ENCODE data around the gene PTPRU. TPM values are rescaled to one million over a fixed set of nuclear protein-coding genes. Genes with fewer than 3 reads are reported as not detected.
"Not testable (repeated sequence)": the region's sequence is repeated elsewhere in the genome, so short reads cannot be mapped to it uniquely, and the experiment has no call there.

Gene PTPRU
- total RNA-seq, 1 experiment from 2014 or later: 14.1 TPM

DNA sequence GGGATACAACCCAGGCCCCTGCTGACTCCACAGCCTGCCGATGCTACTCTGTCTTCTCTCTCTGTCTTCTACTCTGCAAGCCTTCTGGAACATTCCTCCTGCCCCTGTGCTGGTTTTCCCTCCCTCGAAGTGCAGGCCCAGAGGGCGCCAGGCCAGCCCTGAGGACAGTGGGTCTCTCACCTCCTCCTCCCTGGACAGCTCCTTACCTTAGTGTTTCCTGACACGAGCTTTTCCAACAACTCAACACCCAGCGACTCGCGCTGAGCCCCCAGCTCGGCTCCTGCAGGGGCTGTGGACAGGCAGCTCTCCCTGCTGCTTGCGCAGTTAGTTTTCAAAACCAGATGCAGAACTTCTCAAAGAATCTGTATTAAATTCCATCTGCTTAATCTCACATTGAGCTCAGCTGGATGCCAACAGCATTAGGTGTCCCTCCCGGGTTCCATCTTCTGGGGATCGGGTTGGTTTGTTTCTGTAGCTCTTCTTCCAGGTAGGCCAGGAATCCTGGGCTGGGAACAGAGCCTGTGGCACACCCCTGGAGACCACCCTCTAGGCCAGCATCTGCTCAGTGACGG is 54.2 kb downstream of the PTPRU start:
- DNase-seq (ENCODE audit: low read depth): no peak

DNA sequence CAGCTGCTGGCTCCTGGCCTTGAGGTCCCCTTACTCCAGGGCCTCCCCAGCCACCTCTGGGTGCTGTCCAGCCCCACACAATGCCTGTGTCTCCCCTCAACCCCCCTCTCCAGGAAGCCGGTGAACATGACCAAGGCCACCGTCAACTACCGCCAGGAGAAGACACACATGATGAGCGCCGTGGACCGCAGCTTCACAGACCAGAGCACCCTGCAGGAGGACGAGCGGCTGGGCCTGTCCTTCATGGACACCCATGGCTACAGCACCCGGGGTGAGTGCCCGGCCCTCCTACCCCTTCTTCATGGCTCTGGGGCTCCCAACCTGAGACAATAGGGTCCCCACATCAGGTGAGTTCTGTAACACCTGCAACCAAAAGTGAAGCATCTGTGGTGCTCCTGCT is 55.4 kb downstream of the PTPRU start:
- no peak for DNase-seq (ENCODE audit: low read depth)

DNA sequence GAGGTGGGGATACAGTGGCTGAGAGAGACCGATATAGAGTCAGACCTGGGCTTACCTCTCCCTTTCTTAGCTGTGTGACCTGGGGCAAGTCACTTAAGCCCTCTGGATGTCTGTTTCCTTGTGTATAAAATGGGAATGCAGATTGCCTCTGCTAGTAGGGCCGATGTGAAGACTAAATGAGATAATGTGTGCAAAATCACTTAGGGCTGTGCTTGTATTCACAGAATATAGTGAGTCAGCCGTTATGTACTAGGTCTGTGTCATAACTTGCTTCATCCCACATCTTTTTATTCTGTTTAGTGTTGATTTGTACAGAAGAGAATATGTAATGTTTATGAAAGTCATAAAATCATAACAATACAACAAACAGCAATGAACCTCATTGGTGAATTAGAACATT is 56.0 kb downstream of the PTPRU start:
- DNase-seq (ENCODE audit: low read depth): no peak

DNA sequence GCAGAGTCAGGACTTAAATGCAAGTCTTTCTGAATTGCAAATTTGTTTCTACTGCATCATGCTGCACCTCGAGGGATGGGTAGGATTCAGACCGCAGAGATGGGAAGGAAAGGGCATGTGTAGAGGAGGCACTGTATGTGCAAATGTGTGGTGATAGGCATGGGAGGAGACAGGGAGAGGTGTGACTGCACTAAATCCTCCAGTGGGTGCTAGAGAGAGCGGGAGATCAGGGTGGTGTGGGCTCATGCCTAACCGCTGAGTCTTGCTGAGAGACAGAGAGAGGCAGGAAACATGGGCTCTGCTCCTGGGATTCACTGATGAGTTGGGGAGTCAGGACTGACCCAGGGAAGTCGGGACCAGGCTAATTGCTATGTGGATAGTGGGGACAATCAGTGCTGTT is 61.1 kb downstream of the PTPRU start:
- no peak for DNase-seq (ENCODE audit: low read depth)

DNA sequence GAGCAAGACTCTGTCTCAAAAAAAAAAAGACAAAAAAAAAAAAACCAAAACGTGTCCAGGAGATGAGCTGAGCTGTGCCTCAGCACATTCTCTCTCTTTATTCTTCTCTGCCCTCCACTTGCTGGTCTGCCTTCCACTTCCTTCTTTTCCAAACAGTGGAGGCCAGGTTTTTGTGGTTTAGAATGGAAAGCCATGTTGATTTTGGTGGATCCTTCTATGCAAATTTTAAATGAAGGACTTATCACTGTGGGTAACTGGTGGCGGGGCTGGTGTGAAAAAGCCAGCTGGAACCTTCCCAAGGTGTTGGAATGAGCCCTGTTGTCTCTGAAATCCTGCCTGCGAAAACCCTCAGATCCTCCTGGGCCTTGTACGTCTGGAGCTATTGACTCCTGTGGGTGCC is 61.9 kb downstream of the PTPRU start:
- DNase-seq (ENCODE audit: low read depth): no peak

DNA sequence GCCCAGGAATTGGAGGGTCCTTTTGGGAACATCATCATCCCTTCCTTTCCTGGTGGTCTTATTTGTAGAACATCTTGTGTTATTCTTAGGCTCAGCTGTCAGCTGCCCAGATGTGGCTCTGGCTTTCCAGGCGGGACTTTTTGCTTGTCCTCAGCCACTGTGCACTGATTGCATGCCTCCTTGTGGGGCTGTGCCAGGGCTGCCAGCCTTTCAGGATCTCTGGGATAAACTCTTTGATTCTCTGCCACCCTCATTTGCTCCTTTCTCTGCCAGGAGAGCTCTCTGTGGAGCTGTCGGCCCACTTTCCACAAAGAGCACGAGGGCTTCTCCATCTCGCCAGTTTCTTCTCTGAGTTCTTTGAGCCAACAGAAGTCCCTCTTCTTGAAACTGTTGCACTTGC is 63.1 kb downstream of the PTPRU start:
- DNase-seq (ENCODE audit: low read depth): no peak

DNA sequence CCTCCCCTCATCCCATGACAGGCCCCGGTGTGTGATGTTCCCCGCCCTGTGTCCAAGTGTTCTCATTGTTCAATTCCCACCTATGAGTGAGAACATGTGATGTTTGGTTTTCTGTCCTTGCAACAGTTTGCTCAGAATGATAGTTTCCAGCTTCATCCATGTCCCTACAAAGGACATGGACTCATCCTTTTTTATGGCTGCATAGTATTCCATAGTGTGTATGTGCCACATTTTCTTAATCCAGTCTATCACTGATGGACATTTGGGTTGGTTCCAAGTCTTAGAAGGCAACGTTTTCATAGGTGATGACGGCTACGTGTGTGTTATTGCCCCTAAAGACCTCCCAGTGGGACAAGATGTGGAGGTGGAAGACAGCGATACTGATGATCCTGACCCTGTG is 65.4 kb downstream of the PTPRU start:
- not testable (repeated sequence) for DNase-seq (ENCODE audit: low read depth)

DNA sequence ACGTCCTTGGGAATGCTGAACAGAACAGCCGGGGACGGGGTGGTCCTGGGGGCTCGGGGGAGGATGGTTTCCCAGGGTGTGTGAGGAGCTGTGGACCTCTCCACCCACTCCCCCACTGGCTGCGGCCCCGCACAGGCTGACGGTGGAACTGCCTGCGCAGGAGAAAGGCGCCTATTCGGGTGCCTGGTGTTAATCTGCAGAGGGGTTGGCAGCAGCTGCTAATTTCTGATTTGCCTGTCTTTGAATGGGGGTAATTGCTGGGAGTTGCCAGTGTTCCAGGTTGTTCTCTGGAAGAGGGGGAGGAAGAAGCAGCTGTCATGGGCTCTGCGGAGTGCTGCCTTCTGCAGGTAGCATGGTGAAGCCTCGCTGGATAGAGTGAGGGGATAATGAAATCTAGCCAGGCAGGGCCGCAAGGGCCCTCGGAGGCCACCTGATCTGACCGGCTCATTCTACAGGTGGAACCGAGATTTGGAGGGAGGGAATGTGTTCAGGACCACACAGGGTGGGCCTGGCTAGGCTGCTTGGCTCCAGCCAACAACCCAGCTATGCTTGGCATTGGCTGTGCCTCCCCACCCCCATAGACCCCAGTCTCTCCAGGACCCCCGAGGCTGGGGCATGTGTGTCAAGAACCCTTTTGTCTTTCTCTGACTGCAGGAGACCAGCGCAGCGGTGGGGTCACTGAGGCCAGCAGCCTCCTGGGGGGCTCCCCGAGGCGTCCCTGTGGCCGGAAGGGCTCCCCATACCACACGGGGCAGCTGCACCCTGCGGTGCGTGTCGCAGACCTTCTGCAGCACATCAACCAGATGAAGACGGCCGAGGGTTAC is 67.1 kb downstream of the PTPRU start:
- no peak for DNase-seq (ENCODE audit: low read depth)

DNA sequence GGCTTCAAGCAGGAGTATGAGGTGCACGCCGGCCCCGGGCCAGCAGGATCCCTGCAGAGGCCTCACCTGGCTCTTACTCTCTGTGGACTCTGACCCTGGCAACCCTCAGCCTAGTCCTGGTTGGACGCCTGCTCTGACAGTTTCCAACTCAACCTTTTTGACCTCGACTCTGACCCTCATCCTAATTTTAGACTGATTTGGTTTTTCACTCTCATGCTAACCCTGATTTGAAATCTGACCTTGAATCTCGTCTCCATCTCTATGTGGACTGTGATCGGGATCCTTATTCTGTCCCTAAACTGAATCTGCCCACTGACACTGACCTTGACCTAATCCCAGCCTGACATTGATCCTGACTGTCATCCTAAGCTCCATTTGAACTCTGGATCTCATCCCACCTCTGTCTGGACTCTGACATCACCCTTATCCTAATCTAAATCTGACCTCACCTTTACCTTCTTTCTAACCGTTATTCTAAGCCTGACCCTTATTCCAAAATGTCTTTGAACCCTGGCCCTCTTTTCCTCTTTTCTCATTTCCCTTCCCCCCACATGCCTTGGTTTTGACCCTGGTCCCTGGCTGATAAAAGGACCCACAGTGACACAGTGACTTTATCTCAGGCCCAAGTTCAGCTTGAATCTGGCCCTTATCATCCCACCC is 67.8 kb downstream of the PTPRU start:
- no peak for DNase-seq (ENCODE audit: low read depth)

DNA sequence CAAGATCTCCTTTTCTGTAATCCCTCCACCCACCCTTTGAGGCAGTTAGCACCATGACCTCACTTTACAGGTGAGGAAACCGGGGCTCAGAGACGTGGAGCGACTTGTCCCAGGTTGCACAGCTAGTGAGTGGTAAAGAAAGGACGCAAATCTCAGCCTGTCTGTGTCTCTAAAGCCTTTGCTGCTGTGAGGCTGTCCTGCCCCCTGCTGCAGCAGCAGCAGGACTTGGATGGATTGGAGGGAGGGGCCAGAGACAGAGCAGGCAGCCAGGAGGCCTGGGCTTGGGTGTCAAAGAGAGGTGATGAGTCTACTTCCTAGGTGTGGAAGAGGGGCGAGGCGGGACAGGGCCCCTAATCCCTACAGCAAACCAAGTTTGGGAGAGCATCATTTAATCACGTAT is 69.6 kb downstream of the PTPRU start:
- no peak for DNase-seq (ENCODE audit: low read depth)

DNA sequence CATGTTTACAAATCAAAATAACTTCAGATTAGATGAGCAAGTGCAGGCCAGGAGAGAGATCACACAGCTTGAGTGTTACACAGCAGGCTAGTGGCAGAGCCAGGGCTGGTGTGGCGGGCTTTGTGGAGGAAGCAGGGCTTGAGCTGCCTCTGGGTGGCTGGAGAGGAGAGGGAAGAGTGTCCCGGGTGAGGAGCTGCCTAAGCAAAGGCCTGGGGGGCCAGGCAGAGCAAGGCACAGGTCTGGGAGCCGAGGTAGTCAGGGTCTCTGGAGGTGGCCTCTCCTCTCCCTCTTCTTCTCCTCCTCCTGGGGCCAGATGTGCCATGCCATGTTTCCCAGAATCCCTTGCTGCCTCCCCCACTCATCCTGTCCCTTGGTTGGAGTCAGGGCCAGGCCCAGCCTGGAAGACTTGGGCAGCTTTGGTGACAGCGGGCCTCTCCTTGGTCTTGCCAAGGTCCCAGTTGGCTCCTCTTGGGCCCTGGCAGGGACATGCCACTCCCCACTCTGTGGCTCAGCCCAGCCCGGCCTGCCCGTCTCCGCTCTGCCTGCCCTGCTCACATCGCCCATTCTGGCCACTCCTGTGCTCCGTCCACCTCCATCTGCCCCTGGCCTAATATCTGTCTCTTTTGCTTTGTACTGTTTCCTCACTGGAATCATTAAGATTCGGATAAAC is 70.3 kb downstream of the PTPRU start:
- DNase-seq (ENCODE audit: low read depth): no peak

DNA sequence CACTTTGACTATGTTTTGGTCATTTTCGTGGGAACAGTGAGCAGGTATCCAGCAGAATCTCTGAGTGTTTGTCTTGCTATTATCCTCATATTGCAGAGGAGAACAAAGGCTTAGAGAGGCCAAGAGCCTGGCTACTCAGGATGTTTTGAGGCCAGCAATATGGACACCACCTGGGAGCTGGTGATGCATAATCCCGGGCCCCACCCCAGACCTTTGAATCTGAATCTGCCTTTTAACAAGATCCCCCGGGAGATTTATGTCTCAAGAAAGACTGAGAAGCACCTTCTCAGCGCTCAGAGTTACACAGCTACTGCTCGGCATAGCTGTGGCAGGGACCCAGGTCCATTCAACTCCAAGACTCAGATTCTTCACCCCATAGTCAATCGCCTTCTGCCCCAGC is 72.8 kb downstream of the PTPRU start:
- DNase-seq (ENCODE audit: low read depth): no peak

DNA sequence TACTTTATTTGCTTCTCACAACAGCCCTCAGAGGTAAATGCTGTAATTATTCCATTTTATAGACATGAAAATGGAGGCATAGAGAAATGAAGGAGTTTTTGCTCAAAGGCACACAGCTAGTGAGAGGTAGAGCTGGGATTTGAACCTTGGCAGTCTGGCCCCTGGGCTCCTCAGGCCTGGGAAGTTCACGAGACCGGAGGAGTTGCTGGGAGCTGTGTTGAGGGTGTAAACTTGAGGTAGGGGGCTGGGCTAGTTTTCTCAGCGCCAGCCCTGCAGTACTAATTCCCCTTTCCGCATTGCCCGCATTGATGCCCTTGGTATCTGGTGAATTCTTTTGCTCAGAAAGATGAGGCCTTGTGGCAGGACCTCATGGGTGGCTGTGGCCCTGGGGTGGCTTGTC is 73.3 kb downstream of the PTPRU start:
- DNase-seq (ENCODE audit: low read depth): no peak

DNA sequence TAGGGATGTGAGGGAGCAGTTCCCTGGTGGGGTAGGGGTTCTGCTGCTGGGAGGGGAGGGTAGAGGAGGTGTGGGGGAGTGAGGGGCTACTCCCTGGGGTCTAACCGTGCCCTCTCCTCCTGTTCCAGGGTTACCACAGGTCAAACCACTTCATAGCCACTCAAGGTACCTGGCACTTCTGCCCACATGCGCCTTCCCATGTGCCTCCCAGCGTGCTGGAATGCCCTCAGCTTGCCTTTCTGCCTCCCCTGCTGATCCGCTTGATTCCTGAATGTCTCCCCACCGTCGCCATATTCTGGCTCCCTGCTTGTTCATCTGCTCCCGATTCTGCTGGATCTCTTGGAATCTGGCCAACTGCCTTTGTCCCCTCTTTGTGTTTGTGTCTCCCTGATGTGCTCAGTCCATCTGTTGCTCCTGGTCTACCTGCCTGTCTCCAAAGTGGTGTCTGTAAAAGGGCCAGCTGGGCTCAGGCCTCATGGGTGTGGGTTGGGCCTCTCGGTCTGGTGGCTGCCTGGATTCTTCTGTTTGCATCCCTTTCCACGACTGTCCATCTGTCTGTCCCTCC is 74.4 kb downstream of the PTPRU start:
- no peak for DNase-seq (ENCODE audit: low read depth)

DNA sequence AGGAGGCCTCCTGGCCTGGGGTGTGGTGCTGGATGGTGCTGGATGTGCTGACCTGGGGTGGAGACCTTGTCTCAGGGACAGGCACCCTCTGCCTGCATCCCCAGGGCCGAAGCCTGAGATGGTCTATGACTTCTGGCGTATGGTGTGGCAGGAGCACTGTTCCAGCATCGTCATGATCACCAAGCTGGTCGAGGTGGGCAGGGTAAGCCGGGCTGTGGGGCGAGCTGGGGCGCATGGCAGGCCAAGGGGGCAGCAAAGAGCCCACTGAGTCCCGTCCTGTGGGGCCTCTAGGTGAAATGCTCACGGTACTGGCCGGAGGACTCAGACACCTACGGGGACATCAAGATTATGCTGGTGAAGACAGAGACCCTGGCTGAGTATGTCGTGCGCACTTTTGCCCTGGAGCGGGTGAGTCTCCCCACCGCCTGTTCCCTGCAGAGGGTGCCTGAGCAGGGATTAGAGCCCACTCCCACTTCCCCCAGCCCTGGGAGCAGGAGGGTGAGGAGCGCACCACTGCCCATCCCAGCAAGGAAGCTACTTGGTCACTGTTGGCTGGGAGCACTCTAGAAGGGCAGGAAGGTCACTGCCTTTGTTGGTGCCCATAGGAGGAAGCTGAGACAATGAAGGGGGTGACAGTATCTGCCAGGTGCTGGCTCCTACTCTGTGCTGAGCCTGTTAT is 75.2 kb downstream of the PTPRU start:
- no peak for DNase-seq (ENCODE audit: low read depth)

DNA sequence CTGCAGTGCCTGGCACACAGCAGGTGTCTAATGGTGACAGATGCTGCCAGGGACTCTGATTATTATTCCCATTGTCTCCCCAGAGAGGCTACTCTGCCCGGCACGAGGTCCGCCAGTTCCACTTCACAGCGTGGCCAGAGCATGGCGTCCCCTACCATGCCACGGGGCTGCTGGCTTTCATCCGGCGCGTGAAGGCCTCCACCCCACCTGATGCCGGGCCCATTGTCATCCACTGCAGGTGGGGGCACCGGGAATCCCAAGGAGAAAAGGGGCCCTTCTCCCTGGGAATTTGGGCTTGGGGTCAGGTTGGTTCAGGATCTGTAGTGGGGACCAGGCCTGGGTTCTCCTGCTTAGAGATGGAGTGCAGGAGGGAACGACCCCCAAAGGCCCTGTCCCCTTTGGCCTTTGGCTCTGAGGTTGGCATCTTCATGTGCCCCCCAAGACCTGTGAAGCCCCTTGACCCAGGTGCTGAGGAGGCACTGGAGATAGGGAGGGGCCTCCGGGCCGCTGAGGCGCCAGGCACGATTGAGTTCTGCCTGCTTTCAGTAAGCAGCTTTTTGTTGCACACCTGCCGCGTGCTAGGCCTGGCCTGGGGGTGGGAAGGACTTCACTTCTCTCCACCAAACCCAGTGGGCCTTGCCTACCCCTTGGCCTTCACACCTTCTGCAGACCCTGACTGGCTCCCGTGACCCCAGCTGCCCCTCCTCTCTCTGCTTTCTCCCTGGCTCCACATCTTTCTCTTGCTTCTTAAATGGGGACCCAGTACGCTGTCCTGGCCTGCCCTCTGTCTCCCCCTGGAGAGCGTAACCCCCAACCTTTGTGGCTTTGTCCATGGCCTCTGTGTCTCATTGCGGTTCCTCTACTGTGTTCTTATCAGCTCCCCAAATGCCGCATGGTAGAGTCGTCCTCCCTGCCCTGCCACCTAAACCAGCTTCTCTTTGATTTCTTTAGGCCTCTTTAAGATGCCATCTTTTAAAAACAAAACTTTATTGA is 76.4 kb downstream of the PTPRU start:
- no peak for DNase-seq (ENCODE audit: low read depth)

DNA sequence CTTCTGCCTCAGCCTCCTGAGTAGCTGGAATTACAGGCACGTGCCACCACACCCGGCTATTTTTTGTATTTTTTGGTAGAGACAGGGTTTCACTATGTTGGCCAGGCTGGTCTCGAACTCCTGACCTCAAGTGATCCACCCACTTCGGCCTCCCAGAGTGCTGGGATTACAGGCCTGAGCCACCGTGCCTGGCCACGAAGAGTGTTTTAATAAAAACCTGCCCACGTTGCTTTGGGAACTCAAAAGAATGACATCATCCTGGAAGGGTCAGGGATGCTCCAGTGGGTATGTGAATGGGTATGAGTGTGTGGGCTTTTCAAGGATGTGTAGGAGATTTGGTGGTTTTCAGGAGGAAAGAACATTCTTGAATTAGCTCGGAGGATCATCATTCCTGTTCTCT is 78.4 kb downstream of the PTPRU start:
- DNase-seq (ENCODE audit: low read depth): not testable (repeated sequence)

DNA sequence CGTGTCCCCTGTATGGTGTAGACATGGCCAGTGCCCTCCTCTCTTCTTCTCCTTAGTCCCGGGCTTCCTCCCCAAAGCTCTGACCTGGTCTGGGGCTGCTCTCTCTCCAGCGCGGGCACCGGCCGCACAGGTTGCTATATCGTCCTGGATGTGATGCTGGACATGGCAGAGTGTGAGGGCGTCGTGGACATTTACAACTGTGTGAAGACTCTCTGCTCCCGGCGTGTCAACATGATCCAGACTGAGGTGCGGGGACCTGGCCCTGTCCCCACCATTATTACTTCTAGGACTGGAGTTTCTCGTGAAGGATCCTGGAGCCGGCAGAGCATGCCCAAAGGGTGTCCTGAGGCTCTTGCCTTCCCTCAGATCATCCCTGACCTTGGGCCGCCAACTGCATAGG is 78.9 kb downstream of the PTPRU start:
- DNase-seq (ENCODE audit: low read depth): no peak

DNA sequence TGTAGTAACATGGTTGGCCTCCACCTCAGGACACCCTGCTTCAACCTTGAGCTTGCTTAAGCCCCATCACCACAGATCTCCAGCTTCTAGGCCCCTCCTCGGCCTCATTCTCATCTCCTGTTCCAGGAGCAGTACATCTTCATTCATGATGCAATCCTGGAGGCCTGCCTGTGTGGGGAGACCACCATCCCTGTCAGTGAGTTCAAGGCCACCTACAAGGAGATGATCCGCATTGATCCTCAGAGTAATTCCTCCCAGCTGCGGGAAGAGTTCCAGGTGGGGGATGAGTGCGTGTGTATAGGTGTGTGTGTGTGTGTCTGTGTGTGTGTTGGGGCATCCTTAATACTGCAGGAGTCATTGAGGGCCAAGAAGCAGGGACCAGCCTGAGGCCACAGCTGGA is 79.6 kb downstream of the PTPRU start:
- no peak for DNase-seq (ENCODE audit: low read depth)
